ENCODE results near the gene TEAD1.

The TEAD1 gene

DNA sequence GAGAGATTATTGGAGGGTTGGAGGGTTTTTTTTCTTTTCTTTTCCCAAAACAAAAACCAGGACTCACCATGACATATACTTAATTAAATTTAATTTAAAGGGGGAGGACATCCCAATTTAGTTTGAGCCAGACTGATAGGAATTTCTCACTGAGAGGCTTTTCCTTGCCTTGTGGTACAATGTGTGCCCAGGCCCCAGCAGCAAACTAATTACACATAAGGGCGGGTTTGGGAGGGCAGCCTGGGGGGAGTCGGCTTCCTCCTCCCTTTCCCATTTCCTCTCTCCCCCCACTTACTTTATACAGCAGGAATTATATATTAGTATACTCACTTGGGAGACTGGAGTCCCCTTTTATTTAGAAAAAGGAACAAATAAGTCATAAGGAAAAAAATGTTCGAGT lies 2.9 kb downstream of the TEAD1 start:
- no peak for ATAC-seq
- H3K27me3 Mint-ChIP-seq, result peaks cover 40% of the 10 kb centered on the region
- H3K36me3 Mint-ChIP-seq, result no peaks in the 10 kb centered on the region
- no peak overlapping the region for H3K27ac Mint-ChIP-seq
- H3K4me3 Mint-ChIP-seq, result no peak overlapping the region
- H3K9me3 Mint-ChIP-seq, result no peaks in the 10 kb centered on the region
- no peaks in the 10 kb centered on the region for H3K4me1 Mint-ChIP-seq

GRCh38 chr11:12678092-12678491 lies 3.9 kb downstream of the TEAD1 start:
- H3K27me3 Mint-ChIP-seq, result peaks cover 42% of the 10 kb centered on the region

GRCh38 chr11:12678991-12679390 lies 4.8 kb downstream of the TEAD1 start:
- no peak for ATAC-seq
- no peaks in the 10 kb centered on the region for H3K4me1 Mint-ChIP-seq
- H3K4me3 Mint-ChIP-seq, result no peak overlapping the region
- peaks cover 3% of the 10 kb centered on the region for H3K9me3 Mint-ChIP-seq
- H3K36me3 Mint-ChIP-seq, result no peaks in the 10 kb centered on the region
- peaks cover 49% of the 10 kb centered on the region for H3K27me3 Mint-ChIP-seq
- H3K27ac Mint-ChIP-seq, result no peak overlapping the region

More at GRCh38 chr11:12678092-12678491, 3.9 kb downstream of the TEAD1 start:
- no peak for ATAC-seq
- Mint-ChIP-seq H3K9me3 (no peaks in the 10 kb centered on the region), H3K27ac (no peak overlapping the region), H3K36me3 (no peaks in the 10 kb centered on the region), H3K4me3 (no peak overlapping the region), H3K4me1 (no peaks in the 10 kb centered on the region)

GRCh38 chr11:12679471-12679870 lies 5.2 kb downstream of the TEAD1 start:
- H3K9me3 Mint-ChIP-seq, result peaks cover 3% of the 10 kb centered on the region
- no peak for ATAC-seq
- no peak overlapping the region for H3K27ac Mint-ChIP-seq
- H3K27me3 Mint-ChIP-seq, result peaks cover 49% of the 10 kb centered on the region
- H3K4me3 Mint-ChIP-seq, result no peak overlapping the region
- H3K4me1 Mint-ChIP-seq, result no peaks in the 10 kb centered on the region
- no peaks in the 10 kb centered on the region for H3K36me3 Mint-ChIP-seq

DNA sequence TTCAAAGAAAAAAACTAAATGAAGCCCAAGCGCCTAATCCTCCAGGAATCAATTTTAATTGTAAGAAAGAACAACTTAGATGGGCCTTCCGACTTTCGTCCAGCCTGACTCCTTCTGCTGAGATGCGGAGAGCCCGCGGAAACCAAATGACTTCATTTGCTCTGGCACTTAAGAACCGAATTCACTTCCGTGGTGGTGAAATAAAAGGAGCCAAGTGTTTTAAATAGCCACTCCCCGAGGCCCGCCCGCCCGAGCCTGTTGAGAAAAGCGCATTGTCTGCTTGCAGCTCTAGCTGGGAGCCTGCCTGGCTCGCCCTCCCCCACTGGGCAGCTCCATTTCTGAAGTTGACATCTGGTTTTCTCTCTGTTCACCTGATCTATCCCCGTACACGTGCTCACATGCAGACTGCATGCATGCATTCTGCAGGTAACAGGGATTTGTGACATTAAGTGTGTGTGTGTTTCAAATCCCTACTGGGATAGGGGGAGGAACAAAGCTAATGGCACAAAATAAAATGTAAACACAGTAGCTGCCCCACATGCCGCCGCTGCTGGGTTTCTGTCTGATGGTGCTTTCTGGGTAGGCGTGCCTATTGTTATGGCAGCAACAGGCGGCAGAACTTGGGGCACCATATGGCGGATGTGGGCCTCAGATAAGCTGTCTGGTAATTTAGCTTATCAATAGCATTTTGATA lies 6.2 kb downstream of the TEAD1 start:
- ATAC-seq, result no peak
- Mint-ChIP-seq H3K27ac (no peak overlapping the region), H3K9me3 (peaks cover 3% of the 10 kb centered on the region), H3K27me3 (peaks cover 49% of the 10 kb centered on the region), H3K4me3 (no peak overlapping the region), H3K36me3 (no peaks in the 10 kb centered on the region), H3K4me1 (no peaks in the 10 kb centered on the region)

DNA sequence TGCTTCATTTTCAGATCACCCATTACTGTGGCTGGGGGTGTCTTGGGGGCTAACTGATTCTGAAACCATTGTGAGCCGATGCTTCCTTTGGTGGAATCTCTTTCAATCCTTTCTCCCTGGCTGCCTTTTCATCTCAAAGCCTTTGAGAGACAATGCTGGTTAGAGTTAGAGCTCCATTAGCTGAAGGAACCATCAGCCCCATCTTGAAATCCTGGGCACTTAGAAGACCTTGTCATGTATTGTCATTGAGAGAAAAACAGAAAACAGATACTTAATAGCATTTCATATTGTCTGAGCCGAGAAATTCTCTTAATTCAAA lies 6.7 kb downstream of the TEAD1 start:
- H3K27me3 Mint-ChIP-seq, result peaks cover 48% of the 10 kb centered on the region
- ATAC-seq, result no peak
- no peaks in the 10 kb centered on the region for H3K4me1 Mint-ChIP-seq
- H3K36me3 Mint-ChIP-seq, result no peaks in the 10 kb centered on the region
- no peak overlapping the region for H3K27ac Mint-ChIP-seq
- H3K9me3 Mint-ChIP-seq, result peaks cover 3% of the 10 kb centered on the region
- H3K4me3 Mint-ChIP-seq, result no peak overlapping the region

DNA sequence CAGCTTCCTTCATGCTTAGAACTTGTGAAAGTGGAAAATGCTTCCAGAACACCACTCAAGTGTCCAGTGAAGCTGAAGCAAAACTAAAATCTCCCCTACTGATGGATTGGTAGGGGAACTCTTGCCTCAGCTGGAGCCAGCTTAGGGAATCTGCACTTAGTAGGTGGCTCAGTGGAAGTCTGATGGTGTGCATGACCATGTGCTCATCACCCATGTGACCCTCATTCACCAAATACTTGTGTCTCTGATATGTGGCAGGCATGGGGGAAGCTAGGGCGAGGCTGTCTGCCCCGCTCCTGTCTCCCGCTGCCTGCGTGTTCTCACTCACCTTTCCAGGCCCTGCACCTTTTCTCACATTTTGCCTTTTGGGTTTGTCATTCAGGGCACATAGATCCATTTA lies 7.2 kb downstream of the TEAD1 start:
- H3K27ac Mint-ChIP-seq, result no peak overlapping the region
- no peaks in the 10 kb centered on the region for H3K4me1 Mint-ChIP-seq
- H3K36me3 Mint-ChIP-seq, result no peaks in the 10 kb centered on the region
- no peak overlapping the region for H3K4me3 Mint-ChIP-seq
- no peak for ATAC-seq
- peaks cover 3% of the 10 kb centered on the region for H3K9me3 Mint-ChIP-seq
- H3K27me3 Mint-ChIP-seq, result peaks cover 42% of the 10 kb centered on the region

DNA sequence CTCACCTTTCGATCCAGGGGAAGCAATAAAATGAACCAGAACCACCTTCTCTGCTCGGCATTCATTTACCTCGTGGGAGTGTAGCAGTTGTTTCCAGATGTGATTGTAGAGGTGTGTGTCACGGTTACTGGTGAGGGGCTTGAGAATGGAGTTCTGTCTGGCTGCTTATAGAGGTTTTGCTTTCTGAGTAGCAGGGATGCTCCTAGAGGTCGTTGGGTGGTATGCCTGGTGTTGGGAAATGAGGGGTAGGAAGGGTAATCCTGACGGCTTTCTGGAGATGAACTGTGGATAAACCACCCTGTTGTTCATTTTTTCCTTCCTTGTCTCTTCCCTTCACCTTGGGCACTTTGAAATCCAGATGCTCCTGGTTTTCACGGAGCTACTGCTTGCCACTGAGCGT lies 8.1 kb downstream of the TEAD1 start:
- ATAC-seq, result no peak
- H3K27me3 Mint-ChIP-seq, result peaks cover 37% of the 10 kb centered on the region
- H3K27ac Mint-ChIP-seq, result no peak overlapping the region

GRCh38 chr11:12682737-12683500 lies 8.7 kb downstream of the TEAD1 start:
- ATAC-seq, result no peak
- Mint-ChIP-seq H3K9me3 (peaks cover 3% of the 10 kb centered on the region), H3K36me3 (no peaks in the 10 kb centered on the region), H3K27me3 (peaks cover 37% of the 10 kb centered on the region), H3K4me1 (no peaks in the 10 kb centered on the region), H3K27ac (no peak overlapping the region), H3K4me3 (no peak overlapping the region)

More for the DNA sequence above, 8.1 kb downstream of the TEAD1 start:
- H3K9me3 Mint-ChIP-seq, result peaks cover 3% of the 10 kb centered on the region
- no peaks in the 10 kb centered on the region for H3K4me1 Mint-ChIP-seq
- no peak overlapping the region for H3K4me3 Mint-ChIP-seq
- no peaks in the 10 kb centered on the region for H3K36me3 Mint-ChIP-seq

DNA sequence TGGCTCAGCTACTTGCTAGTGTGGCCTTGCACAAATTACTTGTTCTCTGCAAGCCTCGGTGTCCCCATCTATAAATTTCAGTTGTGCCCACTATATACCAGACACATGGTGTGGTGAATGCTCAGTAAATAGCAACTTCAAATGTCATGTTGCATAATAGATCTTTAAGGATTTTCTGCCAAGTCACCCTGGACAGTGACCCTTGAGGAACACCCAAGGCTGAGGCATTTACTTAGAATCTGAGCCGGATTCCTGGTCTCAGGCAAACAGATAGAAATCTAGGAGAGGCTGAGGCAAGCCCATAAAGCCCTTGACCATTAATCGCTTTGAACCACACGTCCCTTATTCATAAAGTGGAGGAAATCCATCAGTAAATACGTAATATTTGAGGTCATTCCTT lies 9.7 kb downstream of the TEAD1 start:
- H3K36me3 Mint-ChIP-seq, result no peaks in the 10 kb centered on the region
- no peaks in the 10 kb centered on the region for H3K4me1 Mint-ChIP-seq
- H3K9me3 Mint-ChIP-seq, result peaks cover 3% of the 10 kb centered on the region
- H3K27me3 Mint-ChIP-seq, result peaks cover 40% of the 10 kb centered on the region
- no peak overlapping the region for H3K27ac Mint-ChIP-seq
- no peak for ATAC-seq
- H3K4me3 Mint-ChIP-seq, result no peak overlapping the region

- peaks cover 3% of the 10 kb centered on the region for H3K9me3 Mint-ChIP-seq
- H3K27ac Mint-ChIP-seq, result no peak overlapping the region
- H3K4me3 Mint-ChIP-seq, result no peak overlapping the region
- H3K4me1 Mint-ChIP-seq, result no peaks in the 10 kb centered on the region
- no peaks in the 10 kb centered on the region for H3K36me3 Mint-ChIP-seq
- peaks cover 40% of the 10 kb centered on the region for H3K27me3 Mint-ChIP-seq
- ATAC-seq, result no peak
Observed at GRCh38 chr11:12684315-12684714, 10.1 kb downstream of the TEAD1 start.

DNA sequence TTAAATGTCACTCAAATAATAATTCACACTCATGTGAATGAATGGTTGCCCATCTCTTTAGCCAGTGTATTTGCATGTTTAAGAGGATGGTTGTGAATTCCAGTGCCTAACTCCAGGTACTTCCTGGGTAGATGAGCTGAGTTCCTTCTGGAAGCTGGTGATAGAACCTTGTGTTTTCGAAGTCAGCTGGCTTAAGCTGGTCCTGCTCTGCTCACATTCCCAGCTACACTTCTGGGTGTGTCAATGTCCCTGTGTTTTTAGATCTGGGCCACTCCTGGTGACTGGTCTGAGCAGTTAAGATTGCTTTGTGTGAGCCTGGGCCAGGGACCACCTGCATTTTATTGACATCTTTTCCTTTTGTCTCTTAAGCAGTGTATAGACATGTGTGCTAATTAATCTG lies 10.6 kb downstream of the TEAD1 start:
- ATAC-seq, result no peak
- Mint-ChIP-seq H3K27ac (no peak overlapping the region), H3K36me3 (no peaks in the 10 kb centered on the region), H3K27me3 (peaks cover 36% of the 10 kb centered on the region), H3K4me3 (no peak overlapping the region), H3K4me1 (no peaks in the 10 kb centered on the region), H3K9me3 (peaks cover 3% of the 10 kb centered on the region)

GRCh38 chr11:12685229-12685628 lies 11.0 kb downstream of the TEAD1 start:
- no peak overlapping the region for H3K27ac Mint-ChIP-seq
- H3K27me3 Mint-ChIP-seq, result peaks cover 36% of the 10 kb centered on the region
- H3K4me1 Mint-ChIP-seq, result no peaks in the 10 kb centered on the region
- H3K36me3 Mint-ChIP-seq, result no peaks in the 10 kb centered on the region
- ATAC-seq, result no peak
- no peak overlapping the region for H3K4me3 Mint-ChIP-seq
- H3K9me3 Mint-ChIP-seq, result peaks cover 3% of the 10 kb centered on the region

DNA sequence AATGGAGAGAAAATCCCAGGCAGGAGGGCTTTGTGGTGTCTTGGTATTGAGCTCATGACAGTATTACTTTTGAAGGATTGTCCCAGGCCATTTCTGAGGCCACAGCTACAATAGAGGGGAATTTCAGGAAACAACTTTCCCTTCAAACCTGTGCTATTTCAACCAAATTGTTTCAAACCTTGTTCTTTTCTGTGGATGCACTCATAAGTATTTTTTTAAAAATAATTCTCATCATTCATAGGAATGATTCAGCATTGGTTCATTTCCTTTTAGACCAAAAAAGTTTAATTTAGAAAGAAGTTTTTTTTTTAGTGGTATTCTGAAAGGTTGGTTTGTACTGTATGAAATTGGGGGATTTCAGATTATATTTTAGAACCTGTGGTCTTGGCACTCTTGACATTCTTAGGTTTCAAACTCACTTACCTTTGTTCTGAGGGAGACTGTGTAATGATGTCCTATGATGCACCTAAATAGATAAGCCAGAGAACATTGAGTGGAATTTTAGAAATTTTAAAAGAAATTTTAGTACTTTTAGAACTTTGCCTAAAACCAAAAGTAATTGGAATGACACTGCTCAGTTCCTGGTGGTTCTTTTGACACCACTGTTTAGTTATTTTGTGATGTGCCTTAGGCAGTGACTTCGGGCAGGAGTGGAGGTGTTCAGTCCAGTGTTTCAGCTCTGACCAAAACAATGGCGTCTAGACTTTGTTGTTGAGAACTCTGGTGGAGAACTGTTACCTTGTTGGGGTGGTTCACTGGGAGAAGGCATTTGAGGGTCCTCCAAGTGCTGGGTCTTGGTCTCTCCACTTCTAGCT lies 12.2 kb downstream of the TEAD1 start:
- Mint-ChIP-seq H3K27me3 (peaks cover 45% of the 10 kb centered on the region), H3K27ac (no peak overlapping the region), H3K4me3 (no peak overlapping the region), H3K36me3 (no peaks in the 10 kb centered on the region), H3K9me3 (peaks cover 3% of the 10 kb centered on the region), H3K4me1 (no peaks in the 10 kb centered on the region)
- no peak for ATAC-seq

DNA sequence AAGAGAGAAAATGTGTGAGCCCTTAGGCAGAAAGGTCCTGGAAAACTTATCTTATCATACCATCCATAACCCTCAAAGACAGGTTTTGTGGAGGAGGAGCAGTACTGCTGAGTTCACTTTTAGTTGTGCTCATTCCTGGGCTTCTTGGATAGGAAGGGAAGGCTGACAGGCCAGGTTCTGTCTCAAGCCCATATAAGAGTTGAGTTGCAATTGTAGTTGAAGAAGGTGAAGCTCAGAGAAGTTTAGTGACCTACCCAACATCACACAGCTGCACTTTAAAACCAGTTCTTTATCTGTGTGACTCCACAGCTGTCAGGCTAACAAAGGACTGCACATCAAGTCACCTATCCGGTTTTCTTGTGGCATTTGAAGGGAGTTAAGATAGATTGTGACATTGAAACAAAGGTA lies 13.0 kb downstream of the TEAD1 start:
- Mint-ChIP-seq H3K4me3 (no peak overlapping the region), H3K36me3 (no peaks in the 10 kb centered on the region), H3K4me1 (no peaks in the 10 kb centered on the region), H3K9me3 (peaks cover 3% of the 10 kb centered on the region), H3K27me3 (peaks cover 37% of the 10 kb centered on the region), H3K27ac (no peak overlapping the region)
- no peak for ATAC-seq
